Pancreas (tissue), 10 donors: Measurements from ENCODE around the gene VAV2. TPM values are rescaled to one million over a fixed set of nuclear protein-coding genes. Genes with fewer than 3 reads are reported as not detected.

Experiments used
- ATAC-seq, 4 donors: fragments of 200-7000 bp; cut with Tn5 transposase; one replicate each; pipeline versions ENCODE4 v1.8.0 to v1.9.1; 2020; ENCODE audit warnings: mild to moderate bottlenecking in 4 of 4, moderate library complexity in 4 of 4
- DNase-seq, 6 donors: peaks; one replicate each; pipeline ENCODE4 v3.0.0-alpha.2; 2020
- FAIRE-seq: peaks from 2 replicates; lab custom pipeline; 2012; peaks lifted over from hg19 to GRCh38; lab: Jason Lieb, UNC
- H3K27ac ChIP-seq, 4 donors: fragments of 200-600 bp; sonication (generic); 1 replicate in 3 of 4; 2 replicates in 1 of 4; pipeline versions ENCODE4 v1.5.0 to v1.8.0; 2020
- H3K27me3 ChIP-seq, 4 donors: fragments of 200-600 bp; one replicate each; pipeline ENCODE4 v1.8.0; 2021
- H3K36me3 ChIP-seq, 3 donors: fragments of 200-600 bp; sonication (generic) in 1 of 3; one replicate each; pipeline versions ENCODE4 v1.5.0 to v1.8.0; 2020 to 2021
- H3K4me1 ChIP-seq, 3 donors: fragments of 200-600 bp; one replicate each; pipeline ENCODE4 v1.8.0; 2021
- H3K4me3 ChIP-seq, 4 donors: fragments of 200-600 bp; sonication (generic) in 2 of 4; one replicate each; pipeline versions ENCODE4 v1.5.0 to v1.8.0; 2020 to 2021
- H3K9me3 ChIP-seq, 4 donors: fragments of 200-600 bp; one replicate each; pipeline ENCODE4 v1.8.0; 2021
- CTCF ChIP-seq, 4 donors: fragments of 200-600 bp; sonication (generic) in 3 of 4; IDR thresholded peaks; one replicate each; pipeline versions ENCODE4 v1.5.0 to v1.8.0; 2021; ENCODE audit warnings: antibody characterized with exemption in 4 of 4
- WGBS, 2 donors: extraction: QIAGEN DNeasy Blood & Tissue Kit; methylation state at CpG; one replicate each; pipeline ENCODE4 v1.1.7; 2013; 5-methylcytosine and 5-hydroxymethylcytosine counted together
- intact Hi-C, 3 donors: fragments of 100-400 bp; cut with DNase I; formaldehyde crosslinking; loops; one replicate each; pipeline versions ENCODE4 v1.11.1 to v1.14.2; 2022
- polyA plus RNA-seq, 2 donors: library from polyadenylated mRNA; stranded (reverse); fragments of 200-250 nt; gene quantifications; one replicate each; pipeline ENCODE4 v1.2.3, GENCODE V29; 2013
- total RNA-seq, 6 donors: library from RNA; stranded (reverse); fragmentation: NEBNext Ultra II Directional in 4 of 6; extraction: Animal tissue kit (Norgen Biotek cat#: 25700) in 4 of 6; gene quantifications; one replicate each; pipeline versions ENCODE4 v1.2.1 to v1.2.4, GENCODE V29; 2021 to 2023
- donor health status: healthy with polysubstance abuse.
- donor health status: DM: no; HTN: no; CAD: no; lungs with moderate emphysema.
- donor health status: DM: no; HTN: no; CAD: no.
- donor health status: control.
- donor health status: control.
- donor health status: Bipolar disorder and iron deficiency.
- donor health status: DM: yes; HTN: yes; CAD: no.
- donor health status: DM: no; HTN: no; CAD: no.
- donor health status: DM: no; HTN: no; CAD: no.
- donor health status: DM: yes; HTN: yes; CAD: no.

Gene VAV2
- total and polyA plus RNA-seq, 8 donors, result 20.5 to 41.0 (median 33.6) TPM

- Histone ChIP-seq H3K36me3 (no peaks in the 10 kb centered on the region), H3K27ac (no peak overlapping the region), H3K9me3 (no peaks in the 10 kb centered on the region), H3K27me3 (no peaks in the 10 kb centered on the region), H3K4me3 (no peak overlapping the region), H3K4me1 (peaks cover 0 to 12% (median 8%) of the 10 kb centered on the region in 3 donors)
- no peak for FAIRE-seq
- no peak for DNase-seq
- intact Hi-C loops, result no loop called here
- TF ChIP-seq CTCF (IDR thresholded peaks at IDR 0.05), result no peak
- no peak for ATAC-seq
- WGBS, 2 donors, result 85 to 88% methylated on average over 11 of the region's 11 CpGs
Measured at GRCh38 chr9:133895335-133895734, 96.8 kb downstream of the VAV2 start.

GRCh38 chr9:133894377-133895321, 97.5 kb downstream of the VAV2 start:
- intact Hi-C loops, result no loop called here
- Histone ChIP-seq H3K9me3 (no peaks in the 10 kb centered on the region), H3K36me3 (no peaks in the 10 kb centered on the region), H3K4me1 (peaks cover 0 to 12% (median 8%) of the 10 kb centered on the region in 3 donors), H3K4me3 (no peak overlapping the region), H3K27ac (no peak overlapping the region), H3K27me3 (no peaks in the 10 kb centered on the region)
- WGBS, 2 donors, result 91 to 92% methylated on average over 24 of the region's 24 CpGs
- no peak for FAIRE-seq
- no peak for TF ChIP-seq CTCF (IDR thresholded peaks at IDR 0.05)
- no peak for ATAC-seq
- DNase-seq, result no peak

GRCh38 chr9:133893191-133893994, 98.7 kb downstream of the VAV2 start:
- Histone ChIP-seq H3K27me3 (no peaks in the 10 kb centered on the region), H3K36me3 (no peaks in the 10 kb centered on the region), H3K4me3 (no peak overlapping the region), H3K4me1 (peaks cover 0 to 12% (median 12%) of the 10 kb centered on the region in 3 donors), H3K9me3 (no peaks in the 10 kb centered on the region), H3K27ac (peak overlapping the region in 1 of 4 donors; percentile 2)
- FAIRE-seq (no peak), ATAC-seq (no peak), DNase-seq (peak in 1 of 6 donors; percentile 63)
- 89 to 91% methylated on average over 40 of the region's 40 CpGs for WGBS, 2 donors
- intact Hi-C loops, result no loop called here
- TF ChIP-seq CTCF (IDR thresholded peaks at IDR 0.05), result no peak

- H3K4me1 ChIP-seq, result peaks cover 0 to 12% (median 12%) of the 10 kb centered on the region in 3 donors
- DNase-seq (peak in 1 of 6 donors; percentile 58), ATAC-seq (peak; percentile 11 to 48 (median 24)), FAIRE-seq (no peak)
- intact Hi-C loops, result no loop called here
- peak overlapping the region in 2 of 4 donors; percentile 2 to 46 for H3K27ac ChIP-seq
- H3K36me3 ChIP-seq, result no peaks in the 10 kb centered on the region
- no peaks in the 10 kb centered on the region for H3K9me3 ChIP-seq
- WGBS, 2 donors, result 36 to 40% methylated on average over 17 of the region's 17 CpGs
- no peak for TF ChIP-seq CTCF (IDR thresholded peaks at IDR 0.05)
- H3K27me3 ChIP-seq, result no peaks in the 10 kb centered on the region
- H3K4me3 ChIP-seq, result no peak overlapping the region
Measured at GRCh38 chr9:133892193-133892920, 99.8 kb downstream of the VAV2 start.
